Stimulated activated CD8-positive, alpha-beta memory T cell treated with anti-CD3 and anti-CD28 coated beads, Interleukin-7, amount 100 ng/mL, for 4 hours (primary cell): ENCODE measurements around the gene DLGAP1.

Experiments
- DNase-seq, 2 donors: peaks; one replicate each; pipeline ENCODE4 v3.0.0-alpha.2; 2020; ENCODE audit warnings: low read depth in 2 of 2

The DLGAP1 gene

DNA sequence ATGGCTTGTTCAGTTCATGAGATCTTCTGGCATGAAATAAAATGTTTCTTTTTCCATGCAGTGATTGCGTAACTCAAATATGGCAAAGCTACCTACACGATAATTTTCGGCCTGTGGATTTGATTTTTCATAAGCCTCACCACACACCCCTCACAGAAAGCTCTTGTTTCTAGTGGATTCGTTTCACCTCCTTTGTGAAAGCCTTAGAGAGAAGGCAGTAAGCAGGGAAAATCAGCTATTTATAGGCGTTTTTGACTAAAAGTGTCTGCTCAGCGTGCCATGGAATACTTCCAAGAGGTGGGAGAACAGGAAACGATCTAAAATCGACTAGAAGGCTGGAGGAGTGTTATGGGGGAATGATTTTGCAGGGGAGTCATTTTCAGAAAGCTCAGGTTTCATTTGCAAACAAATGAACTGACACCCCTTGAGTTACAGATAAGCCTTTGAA is 587.2 kb downstream of the DLGAP1 start:
- no peak for DNase-seq

DNA sequence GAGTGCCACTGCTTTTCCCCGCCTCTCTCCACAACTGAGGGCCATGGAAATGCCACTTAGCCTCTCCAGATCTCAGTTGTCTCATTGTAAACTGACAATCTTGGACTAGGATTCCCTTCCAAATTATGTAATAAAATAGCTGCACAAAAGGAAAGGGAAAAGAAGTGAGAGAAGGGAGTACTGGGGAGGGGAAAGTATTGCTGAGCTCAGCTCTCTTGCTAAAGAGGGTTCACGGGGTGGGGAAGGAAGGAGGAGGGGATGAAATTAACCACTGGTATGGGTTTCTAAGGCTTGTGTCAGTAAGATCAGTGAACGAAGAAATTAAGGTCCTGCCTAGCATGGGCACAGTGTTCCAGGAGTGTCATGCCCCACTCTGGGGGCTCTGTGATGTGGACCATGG is 587.9 kb downstream of the DLGAP1 start:
- no peak for DNase-seq

DNA sequence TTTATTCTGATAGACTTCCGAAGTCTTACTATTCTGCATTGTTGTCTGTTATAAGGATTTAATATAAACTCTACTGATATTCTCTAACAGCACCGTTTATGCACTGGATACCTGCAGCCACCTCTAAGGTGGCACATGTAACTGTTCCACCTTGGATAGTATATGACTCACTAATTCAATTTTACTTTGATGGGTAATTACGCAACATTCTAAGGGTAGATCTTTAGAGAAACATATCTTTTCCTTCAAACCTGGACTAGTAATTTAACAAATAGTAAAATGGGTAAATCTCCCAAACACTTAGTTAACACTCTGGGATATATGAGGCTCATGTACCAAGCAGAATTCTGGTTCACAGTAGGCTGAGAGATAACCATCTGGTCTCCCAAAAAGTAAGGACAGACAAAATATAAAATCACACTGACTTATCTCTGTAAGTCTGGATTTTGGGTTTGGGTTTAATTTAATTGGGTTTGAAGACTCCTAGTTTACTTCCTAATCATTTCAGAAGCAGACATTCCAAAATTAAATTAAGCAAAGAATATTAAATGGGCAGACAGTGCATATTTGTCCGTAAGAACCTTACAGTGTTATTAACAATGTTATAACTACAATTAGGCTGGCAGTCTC is 590.3 kb downstream of the DLGAP1 start:
- DNase-seq = no peak

DNA sequence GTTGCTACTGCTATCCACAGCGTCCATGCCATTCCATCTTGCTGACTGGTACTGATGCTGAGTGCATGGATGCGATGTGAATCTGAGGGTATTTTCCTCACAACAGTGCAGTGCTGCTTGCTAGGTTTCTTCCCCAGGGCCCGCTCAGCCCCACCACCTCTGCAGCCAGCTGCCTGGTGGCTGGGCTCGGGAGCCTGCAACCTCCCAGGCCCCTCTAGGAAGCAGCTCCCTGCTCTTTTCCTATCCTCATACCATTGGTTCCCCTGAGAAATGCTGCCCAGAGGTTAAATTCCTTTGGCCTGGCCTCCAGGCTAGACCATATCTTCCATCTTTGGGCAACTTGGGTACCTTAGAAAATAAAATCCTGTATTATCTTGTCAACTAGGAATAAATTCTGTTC is 591.5 kb downstream of the DLGAP1 start:
- DNase-seq = no peak

DNA sequence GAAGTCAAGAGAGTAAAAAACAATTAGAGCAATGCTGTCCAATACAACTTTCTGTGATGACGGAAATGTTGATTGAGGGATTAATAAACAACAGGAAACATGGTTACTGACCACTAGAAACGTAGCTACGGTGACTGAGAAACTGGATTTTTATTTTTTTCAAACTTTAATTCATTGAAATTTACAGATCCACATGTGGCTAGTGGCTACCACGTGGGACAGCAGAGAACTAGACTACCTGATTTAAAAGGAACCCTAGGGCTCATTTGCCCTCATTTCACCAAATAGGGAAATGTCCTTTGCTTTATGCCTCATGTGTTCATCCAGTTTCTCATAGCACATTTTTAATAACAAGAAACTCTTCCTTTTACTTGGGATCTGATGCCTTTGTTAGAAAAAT is 592.1 kb downstream of the DLGAP1 start:
- no peak for DNase-seq

DNA sequence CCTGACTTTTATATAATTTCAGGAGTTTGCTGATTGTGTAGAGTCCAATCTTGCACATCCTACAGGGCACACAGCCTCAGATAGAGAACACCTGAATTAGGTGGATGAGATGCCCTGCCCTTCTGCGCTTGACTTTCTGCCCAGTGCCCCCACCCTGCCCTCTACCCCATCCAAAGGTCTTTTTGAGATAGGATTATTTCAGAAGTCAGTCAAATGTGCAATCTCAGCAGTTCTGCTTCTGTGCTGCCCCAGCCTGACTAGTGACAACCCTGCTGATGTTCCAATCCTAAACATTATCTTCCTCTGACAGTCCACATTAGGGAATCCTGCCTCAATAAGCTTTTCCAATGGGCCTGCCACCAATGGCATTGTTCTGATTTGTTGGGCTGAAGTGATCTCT is 593.6 kb downstream of the DLGAP1 start:
- no peak for DNase-seq

DNA sequence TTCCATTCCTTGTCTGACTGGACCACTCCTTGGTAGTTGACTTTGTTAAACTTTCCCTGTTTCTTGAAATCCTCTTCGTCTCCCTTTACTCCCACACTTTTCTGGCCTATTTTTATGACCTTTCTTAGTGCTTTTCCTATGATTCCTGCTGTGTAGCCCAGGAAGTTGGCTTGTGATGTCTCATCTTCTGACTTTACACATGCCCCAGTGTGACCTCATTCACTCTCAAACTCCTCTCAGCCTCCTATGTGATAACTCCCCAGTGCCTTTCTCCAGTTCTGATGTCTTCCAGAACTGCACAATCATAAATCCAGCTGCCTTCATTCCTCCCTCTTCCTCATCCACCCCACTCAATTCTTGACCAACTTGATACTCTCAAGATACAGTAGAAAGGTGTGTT is 597.6 kb downstream of the DLGAP1 start:
- no peak for DNase-seq

DNA sequence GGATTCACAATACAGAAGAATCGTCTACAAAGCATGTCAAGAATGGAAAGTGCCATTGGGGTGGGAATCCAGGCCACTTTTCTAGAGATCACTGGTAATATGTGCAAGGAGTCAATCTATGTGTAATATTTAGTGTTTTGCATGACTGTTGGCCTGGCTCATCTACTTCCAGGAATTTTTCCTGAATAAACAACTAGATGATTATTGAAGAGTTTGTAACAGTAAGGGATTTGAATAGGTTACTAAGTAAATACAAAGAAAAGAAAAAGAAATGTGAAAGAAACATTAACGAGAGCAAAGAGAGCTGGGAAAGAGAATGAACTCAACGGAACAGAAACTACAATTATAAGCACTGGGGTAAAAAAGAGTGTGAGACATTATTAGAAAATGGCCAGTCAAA is 599.1 kb downstream of the DLGAP1 start:
- no peak for DNase-seq

DNA sequence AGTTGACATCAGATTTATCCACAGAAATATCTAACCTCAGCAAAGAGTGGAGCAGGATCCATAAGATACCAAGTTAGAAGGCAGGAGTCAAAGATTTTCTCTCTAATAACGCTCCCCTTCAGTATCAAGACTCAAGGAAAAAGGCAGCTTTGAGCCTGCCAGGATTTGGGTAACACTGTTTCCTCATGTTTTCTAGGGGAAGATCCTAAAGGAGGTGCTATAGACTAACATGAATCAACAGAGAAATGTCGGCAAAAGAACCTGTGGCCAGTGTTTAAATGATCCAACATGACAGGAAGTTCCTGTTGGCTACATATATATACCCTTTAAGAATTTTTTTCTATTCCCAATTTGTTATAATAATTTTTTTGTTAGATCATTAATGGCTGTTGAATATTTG is 602.8 kb downstream of the DLGAP1 start:
- no peak for DNase-seq

DNA sequence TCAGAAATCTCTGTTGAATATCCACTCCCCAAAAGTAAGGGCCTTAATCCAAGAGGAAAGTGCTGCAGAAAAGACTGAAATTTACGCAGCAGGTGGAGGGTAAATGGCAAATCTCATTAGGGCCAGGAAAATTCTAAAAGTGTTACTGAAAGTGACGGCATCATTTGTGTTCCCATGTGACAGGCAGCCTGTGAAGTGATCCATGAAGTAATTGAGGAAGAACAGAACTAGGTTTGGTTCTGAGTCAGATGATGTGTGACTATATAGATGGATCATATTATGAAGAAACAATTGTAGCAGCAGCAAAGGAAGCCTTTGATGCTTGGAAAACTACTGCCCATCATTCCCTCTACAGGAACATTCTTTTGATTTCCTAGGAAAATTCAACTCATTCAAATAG is 603.9 kb downstream of the DLGAP1 start:
- DNase-seq = no peak

DNA sequence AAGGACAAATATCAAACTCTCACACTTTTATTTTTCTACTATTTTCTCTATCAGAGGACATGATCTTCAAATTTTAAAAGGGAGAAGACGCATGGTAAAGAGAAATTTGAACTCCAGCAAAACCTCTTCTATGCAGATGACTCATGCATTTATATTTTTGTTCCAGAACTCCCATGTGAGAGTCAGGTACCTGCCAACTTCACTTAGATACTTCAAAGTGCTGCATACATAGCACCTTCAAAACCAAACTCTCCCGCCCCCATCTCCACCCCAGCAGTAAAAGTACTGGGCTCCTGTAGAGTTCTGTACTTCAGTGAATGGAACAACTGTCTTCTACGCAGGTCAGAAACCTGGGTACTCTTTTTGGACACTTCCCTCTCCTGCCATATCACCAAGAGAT is 606.8 kb downstream of the DLGAP1 start:
- DNase-seq = no peak

DNA sequence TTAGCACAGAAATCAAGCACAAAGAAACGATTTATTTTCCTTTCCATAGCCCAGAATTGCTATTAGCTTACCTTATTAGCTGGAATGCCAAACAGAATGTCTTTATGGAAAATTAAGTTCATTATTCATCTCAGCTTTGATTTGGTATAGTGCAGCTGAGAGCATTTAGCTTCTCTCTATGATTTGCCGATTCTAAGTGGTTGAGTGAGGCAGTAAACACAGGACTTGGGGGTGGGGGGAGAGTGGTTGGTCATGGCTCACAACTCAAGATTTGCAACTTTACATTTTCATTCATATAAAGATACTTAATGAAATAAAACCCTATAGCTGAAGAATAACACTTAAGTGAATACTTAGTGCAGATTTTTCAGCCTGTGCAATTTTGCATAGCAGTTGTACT is 609.9 kb downstream of the DLGAP1 start:
- DNase-seq = no peak

DNA sequence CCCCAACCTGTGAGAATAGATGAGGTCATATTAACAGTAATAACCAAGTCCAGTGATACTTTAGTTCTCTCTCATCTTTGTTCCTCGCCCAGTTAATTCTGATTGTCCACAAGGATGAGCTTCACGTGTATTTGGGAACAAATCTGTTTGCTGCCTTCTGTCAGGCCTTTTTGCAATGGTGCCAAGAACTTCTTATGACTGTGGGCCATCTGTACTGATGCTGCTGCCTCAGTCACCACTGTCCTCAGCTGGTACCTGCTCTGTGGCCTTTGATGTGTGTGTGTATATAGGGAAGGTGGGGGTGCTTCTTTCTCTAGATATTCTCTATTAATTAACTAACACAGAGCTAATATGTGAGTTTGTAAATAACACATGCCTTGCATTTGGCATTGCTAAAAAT is 612.3 kb downstream of the DLGAP1 start:
- no peak for DNase-seq

DNA sequence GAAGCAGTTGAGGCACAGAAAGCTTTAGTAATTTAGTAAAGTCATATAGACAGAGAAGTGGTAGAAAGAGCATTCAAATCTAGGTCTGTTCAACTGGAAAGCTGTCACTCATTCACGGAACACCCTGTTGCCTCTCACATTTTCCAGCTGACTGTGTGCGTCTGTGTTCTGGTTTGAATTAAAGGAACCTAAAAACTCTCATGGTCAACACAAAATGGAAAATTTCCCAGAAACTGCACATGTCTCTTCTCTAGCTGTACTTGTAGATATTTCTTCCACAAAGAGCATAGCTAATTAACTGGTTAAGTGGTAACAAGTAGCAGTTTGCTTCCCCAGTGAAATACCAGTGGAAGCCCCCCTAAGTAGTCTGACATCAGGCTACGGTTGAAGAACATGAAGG is 614.3 kb downstream of the DLGAP1 start:
- no peak for DNase-seq

DNA sequence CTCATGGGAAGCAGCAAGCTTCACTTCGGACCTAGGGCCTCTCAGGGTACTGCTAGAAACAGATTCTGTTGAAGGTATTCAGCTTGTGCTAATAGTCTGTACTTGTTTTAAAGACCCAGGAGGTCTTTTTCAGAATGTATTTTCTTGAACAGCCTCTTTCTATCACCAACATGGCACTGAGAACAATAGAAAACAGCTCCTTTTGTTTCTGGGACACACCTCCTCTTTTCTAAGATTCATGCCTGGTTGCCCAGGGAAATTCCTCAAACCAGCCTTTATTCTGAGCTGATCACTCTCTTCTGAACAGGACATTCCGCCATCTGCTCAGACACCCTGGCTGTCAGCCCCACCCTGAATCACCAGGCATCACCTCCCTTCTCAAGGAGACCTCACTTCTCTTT is 615.5 kb downstream of the DLGAP1 start:
- no peak for DNase-seq

DNA sequence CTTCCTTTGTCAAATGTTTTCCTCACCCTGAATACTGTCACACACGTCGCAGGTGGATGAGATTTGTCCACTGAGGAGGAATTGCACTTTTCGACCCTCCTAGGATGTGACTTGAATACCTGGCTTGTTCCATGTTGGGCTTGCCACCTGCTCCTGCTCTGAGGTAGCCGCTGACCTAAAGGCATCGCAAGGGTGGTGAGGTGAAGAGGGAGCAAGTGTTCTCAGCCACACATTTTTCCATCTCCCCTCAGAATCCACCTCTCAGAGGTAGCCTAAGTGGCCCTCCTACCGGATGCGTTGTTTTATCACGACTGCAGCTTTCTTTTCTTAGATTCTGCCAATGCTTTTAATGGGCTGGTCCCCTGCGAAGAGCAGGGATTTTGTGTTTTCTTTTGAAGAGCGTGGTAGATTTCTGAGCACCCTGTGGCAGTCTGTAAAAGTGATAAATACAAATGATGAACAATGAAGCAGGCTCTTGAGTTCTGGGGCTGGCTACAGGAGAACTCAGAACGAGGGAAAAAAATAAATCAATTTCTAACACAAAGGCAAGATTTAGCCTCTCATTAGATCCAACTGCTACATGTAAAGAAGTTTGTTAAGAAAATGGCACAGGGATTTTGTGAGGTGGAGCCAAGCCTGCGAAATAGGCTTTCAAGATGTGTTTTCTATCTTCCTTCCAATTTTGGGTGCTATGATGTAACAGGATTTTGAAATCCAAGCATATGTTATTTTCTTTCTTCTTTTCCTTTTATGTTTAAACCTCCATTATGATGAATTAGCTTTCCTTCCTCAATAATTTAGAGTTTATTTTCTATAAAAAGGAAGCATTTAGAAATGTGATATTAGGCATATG is 618.4 kb downstream of the DLGAP1 start:
- DNase-seq = no peak

DNA sequence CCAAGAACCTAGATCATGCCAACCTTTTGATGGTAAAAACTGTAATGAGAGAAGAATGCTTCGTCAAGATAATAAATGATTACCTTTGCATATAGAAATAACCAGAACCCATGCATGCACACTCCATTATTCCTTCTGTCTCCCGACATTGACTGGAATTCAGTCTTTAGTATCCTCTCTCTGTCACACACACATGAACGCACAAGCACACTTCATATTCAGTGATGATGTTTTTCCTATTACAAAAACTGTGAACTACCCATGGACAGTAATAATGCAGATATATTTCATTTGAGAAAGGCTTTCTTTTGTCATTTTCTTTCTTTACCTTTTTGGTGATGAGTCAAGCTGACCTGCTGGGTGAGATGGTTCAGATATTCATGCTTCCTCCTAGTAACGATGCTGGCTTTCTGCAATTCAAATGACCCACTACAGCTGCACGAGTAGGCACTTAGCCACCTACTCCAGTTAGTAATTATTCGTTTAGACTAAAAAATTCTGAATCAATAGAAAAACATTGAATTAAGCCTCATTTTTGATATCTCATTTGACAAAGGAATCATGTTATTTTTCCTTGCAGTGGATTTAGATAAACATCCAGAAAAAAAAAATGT is 623.0 kb downstream of the DLGAP1 start:
- no peak for DNase-seq

DNA sequence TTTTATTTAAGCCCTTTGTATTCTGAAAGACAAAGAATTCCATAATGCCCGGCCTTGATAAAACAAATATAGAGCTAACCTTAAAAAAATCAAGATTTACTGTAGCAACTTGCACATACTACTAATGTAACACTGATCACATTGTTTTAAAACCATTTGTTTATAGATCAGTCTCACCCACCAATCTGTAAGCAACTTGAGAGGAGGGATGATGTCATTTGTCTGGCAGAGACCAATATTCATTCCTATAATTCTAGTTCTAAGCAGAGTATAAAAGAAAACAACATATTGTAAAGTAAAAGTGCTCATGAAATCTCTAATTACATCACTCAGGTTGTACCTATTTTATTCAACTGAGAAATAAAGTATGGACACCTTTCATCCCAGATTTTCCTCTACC is 624.5 kb downstream of the DLGAP1 start:
- DNase-seq = no peak

DNA sequence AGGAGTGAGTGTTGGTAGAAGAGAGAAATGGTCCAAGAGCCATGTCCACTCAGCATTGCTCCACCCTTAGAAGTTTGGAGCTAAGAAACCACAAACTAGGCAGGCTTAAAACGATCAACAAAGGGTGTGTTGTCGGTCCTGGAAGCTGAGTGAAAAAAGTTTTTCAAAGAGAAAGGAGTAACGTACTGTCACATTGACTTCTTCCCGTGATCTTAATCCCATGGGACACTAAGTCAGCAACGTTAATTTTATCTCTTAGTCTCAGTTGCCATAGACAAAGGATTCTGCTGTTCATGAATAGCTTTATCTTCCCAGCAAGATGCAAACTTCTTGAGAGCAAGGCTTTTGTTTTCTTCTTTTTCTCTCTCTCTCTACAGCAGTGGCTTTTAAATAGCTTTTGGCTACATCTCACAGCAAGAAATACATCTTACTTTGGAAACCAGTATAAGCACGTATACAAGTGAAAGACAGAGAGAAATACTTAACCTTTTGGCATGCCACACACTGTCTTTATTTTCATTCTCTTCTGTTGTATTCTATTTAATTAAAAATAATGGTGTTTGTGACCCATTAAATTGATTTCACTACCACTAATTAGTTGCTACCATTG is 627.8 kb downstream of the DLGAP1 start:
- DNase-seq = no peak

DNA sequence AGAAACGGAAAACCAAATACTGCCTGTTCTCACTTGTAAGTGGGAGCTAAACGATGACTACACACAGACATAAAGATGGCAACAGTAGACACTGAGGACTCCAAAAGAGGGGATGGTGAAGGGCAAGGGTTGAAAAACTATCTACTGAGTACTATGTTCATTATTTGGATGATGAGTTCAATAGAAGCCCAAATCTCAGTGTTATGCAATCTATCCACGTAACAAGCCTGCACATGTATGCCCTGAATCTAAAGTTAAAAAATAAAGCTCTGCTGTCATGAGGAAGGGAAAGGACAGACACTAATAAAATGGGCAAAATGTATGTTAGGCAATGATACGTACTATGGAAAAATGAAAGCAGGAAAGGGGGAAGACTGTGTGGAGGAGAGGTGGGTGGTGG is 629.1 kb downstream of the DLGAP1 start:
- no peak for DNase-seq

DNA sequence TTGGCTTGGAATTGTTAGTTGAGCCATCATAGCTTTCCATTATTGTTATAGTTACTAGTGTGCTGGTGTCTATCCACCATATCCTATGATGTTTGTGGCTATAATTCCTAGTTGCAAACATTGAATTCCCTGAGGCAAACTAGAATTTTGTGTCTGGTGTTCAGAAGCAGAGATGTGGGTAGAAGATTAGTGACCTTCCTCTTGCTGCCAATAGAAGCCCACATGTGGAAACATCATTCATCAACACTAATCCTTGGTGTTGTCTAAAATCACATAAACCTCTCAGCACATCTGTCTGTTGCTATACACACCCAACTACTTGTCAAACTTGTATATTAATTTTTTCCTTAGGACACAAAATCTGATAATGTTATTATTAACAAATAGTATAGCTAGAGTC is 631.0 kb downstream of the DLGAP1 start:
- DNase-seq = no peak

DNA sequence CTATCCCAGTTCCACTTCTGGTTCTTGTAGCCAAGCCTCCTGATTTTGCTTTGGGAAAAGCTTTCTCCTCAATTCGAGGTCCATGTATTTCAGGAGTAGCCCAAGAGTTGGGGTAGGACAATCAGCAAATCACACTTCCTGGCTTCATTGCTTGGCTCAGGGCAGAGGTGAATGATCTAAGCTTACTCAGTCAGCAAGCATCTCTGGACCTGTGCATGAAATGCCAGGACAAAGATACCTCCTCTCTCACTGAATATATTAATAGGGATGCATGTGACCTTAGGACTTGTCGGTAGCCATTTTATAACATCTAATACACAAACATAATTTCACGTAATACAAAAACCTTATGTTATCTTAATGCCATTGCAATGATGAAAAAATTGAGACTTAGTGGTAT is 632.0 kb downstream of the DLGAP1 start:
- DNase-seq = no peak

DNA sequence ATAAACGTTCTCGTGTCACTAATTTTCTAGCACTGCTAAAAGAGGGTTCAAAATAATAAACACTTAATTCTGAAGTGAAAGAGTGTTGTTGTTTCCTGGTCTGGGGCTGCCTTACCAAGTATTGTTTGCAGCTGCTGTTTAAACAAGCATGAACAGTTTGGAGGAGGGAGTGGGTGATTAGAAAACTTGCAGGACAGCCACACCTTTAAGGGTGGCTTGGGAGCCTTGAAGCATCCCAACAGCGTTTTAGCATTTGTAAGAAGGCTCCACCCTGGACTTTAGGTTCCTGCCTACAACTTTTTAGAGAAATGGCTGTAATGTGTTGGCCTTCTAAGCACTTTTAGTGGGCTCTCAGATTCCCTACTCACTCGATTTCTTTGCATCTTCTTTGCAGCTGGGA is 633.6 kb downstream of the DLGAP1 start:
- no peak for DNase-seq
